HCT116 (cell line): ENCODE measurements around the gene SERINC5. TPM values are rescaled to one million over a fixed set of nuclear protein-coding genes. Genes with fewer than 3 reads are reported as not detected.

Experiments
- ATAC-seq: fragments of 200-7000 bp; cut with Tn5 transposase; 2 replicates; pipeline ENCODE4 v1.9.1; 2020; ENCODE audit warnings: mild to moderate bottlenecking, moderate library complexity
- BruUV-seq: library from RNA; stranded (reverse); fragments of 400-500 nt; replicated peaks from 2 replicates; lab custom pipeline; 2021; lab: Mats Ljungman, UMichigan
- CTCF ChIA-PET: fragments of 300-600 bp; sonication (Branson Sonifier 250); formaldehyde crosslinking; loops from one replicate; lab custom pipeline; 2021; ENCODE audit warnings: antibody characterized with exemption; lab: Charles Lee
- POLR2A ChIA-PET: fragments of 300-600, 350-600 bp; sonication (Branson Sonifier 250); formaldehyde crosslinking; loops from one replicate; lab custom pipeline; 2021; ENCODE audit warnings: antibody characterized with exemption; lab: Charles Lee
- RAD21 ChIA-PET, 2 experiments: fragments of 300-600 bp; sonication (Branson Sonifier 250); formaldehyde crosslinking; loops; one replicate each; lab custom pipeline; 2023; ENCODE audit warnings: low total read pairs in 2 of 2; ENCODE audit not compliant: uncharacterized antibody in 2 of 2, unreplicated experiment in 2 of 2, low non-redundant PET in 1 of 2; lab: Charles Lee
- DNase-seq: peaks from one replicate; pipeline ENCODE4 v3.0.0-alpha.2; 2010; ENCODE audit warnings: low read depth, low spot score
- H2AFZ ChIP-seq: fragments of 200-600 bp; shearing (Covaris generic), sonication (generic); 2 replicates; pipeline ENCODE4 v1.6.1; 2017; ENCODE audit warnings: low read depth, mixed run types, mixed read lengths, antibody characterized with exemption, low read length; ENCODE audit not compliant: poor library complexity, severe bottlenecking
- H3K27ac ChIP-seq: 2 replicates; pipeline ENCODE4 v1.5.1; 2012; ENCODE audit warnings: low read depth, low read length
- H3K27me3 ChIP-seq: fragments of 200-600 bp; sonication (generic); 2 replicates; pipeline ENCODE4 v1.6.1; 2016; ENCODE audit warnings: mixed run types, low read length, mixed read lengths; ENCODE audit not compliant: insufficient read depth
- H3K36me3 ChIP-seq, 2 experiments: fragments of 200-500 bp in 1 of 2; fragments of 200-600 bp in 1 of 2; sonication (Bioruptor generic) in 1 of 2; sonication (generic) in 1 of 2; 2 replicates each; pipeline versions ENCODE4 v1.5.1 to v1.6.1; 2014 to 2016; ENCODE audit warnings: low read length in 2 of 2, inconsistent platforms in 1 of 2, mixed read lengths in 1 of 2, mixed run types in 1 of 2; ENCODE audit not compliant: insufficient read depth in 2 of 2, control insufficient read depth in 1 of 2
- H3K4me1 ChIP-seq, 2 experiments: fragments of 200-600 bp in 1 of 2; sonication (generic) in 1 of 2; 2 replicates each; pipeline versions ENCODE4 v1.5.1 to v1.6.1; 2012 to 2017; ENCODE audit warnings: low read length in 2 of 2, inconsistent platforms in 1 of 2, mild to moderate bottlenecking in 1 of 2, mixed read lengths in 1 of 2, mixed run types in 1 of 2, moderate library complexity in 1 of 2; ENCODE audit not compliant: insufficient read depth in 2 of 2, control insufficient read depth in 1 of 2
- H3K4me2 ChIP-seq: fragments of 200-600 bp; sonication (generic); 2 replicates; pipeline ENCODE4 v1.6.1; 2017; ENCODE audit warnings: mixed run types, low read length, mixed read lengths
- H3K4me3 ChIP-seq, 2 experiments: fragments of 200-600 bp in 1 of 2; sonication (generic) in 1 of 2; replicated peaks in 1 of 2; 2 replicates each; pipeline ENCODE4 v1.5.1; 2011 to 2016; ENCODE audit warnings: low read length in 2 of 2, control low read depth in 1 of 2, low read depth in 1 of 2, mild to moderate bottlenecking in 1 of 2, mixed read lengths in 1 of 2, mixed run types in 1 of 2
- H3K79me2 ChIP-seq: fragments of 200-600 bp; sonication (generic); 2 replicates; pipeline ENCODE4 v1.6.1; 2017; ENCODE audit warnings: mild to moderate bottlenecking, mixed run types, low read length, moderate library complexity, mixed read lengths; ENCODE audit not compliant: insufficient read depth
- H3K9ac ChIP-seq: fragments of 200-600 bp; sonication (generic); 2 replicates; pipeline ENCODE4 v1.6.1; 2016; ENCODE audit warnings: low read length, mixed read lengths
- H3K9me2 ChIP-seq: fragments of 200-600 bp; sonication (generic), shearing (Covaris generic); 2 replicates; pipeline ENCODE4 v1.6.1; 2017; ENCODE audit warnings: mixed run types, mild to moderate bottlenecking, moderate library complexity; ENCODE audit not compliant: insufficient read depth
- H3K9me3 ChIP-seq, 2 experiments: fragments of 200-500 bp in 1 of 2; fragments of 200-600 bp in 1 of 2; sonication (Bioruptor generic) in 1 of 2; sonication (generic) in 1 of 2; 2 replicates each; pipeline ENCODE4 v1.6.1; 2014 to 2017; ENCODE audit warnings: low read length in 2 of 2, mixed read lengths in 2 of 2, inconsistent platforms in 1 of 2, low read depth in 1 of 2, mild to moderate bottlenecking in 1 of 2, mixed run types in 1 of 2, moderate library complexity in 1 of 2; ENCODE audit not compliant: control insufficient read depth in 1 of 2, insufficient read depth in 1 of 2
- H4K20me1 ChIP-seq: fragments of 200-600 bp; sonication (generic), shearing (Covaris generic); 2 replicates; pipeline ENCODE4 v1.6.1; 2017; ENCODE audit warnings: mixed run types, mild to moderate bottlenecking, moderate library complexity; ENCODE audit not compliant: insufficient read depth
- CBX3 ChIP-seq: IDR thresholded peaks from 2 replicates; pipeline ENCODE4 v1.6.1; 2012; ENCODE audit warnings: low read depth
- CEBPB ChIP-seq: IDR thresholded peaks from 2 replicates; pipeline ENCODE4 v1.6.1; 2012; ENCODE audit warnings: low read depth
- EZH2 ChIP-seq: fragments of 200-600 bp; sonication (generic); IDR thresholded peaks from 2 replicates; pipeline ENCODE4 v1.6.1; 2017; ENCODE audit warnings: antibody characterized with exemption, mixed run types
- EZH2phosphoT487 ChIP-seq: fragments of 200-600 bp; IDR thresholded peaks from 2 replicates; pipeline ENCODE4 v1.6.1; 2018; ENCODE audit warnings: antibody characterized with exemption, borderline replicate concordance
- JUND ChIP-seq: IDR thresholded peaks from 2 replicates; pipeline ENCODE4 v1.6.1; 2012
- RAD21 ChIP-seq: IDR thresholded peaks from 2 replicates; pipeline ENCODE4 v1.6.1; 2012; ENCODE audit warnings: low read depth, mild to moderate bottlenecking
- REST ChIP-seq: IDR thresholded peaks from 2 replicates; pipeline ENCODE4 v1.6.1; 2012; ENCODE audit warnings: low read depth
- SRF ChIP-seq: IDR thresholded peaks from 2 replicates; pipeline ENCODE4 v1.6.1; 2012; ENCODE audit warnings: low read depth
- YY1 ChIP-seq: IDR thresholded peaks from 2 replicates; pipeline ENCODE4 v1.6.1; 2011; ENCODE audit warnings: low read length, low read depth, moderate library complexity, mild to moderate bottlenecking; ENCODE audit not compliant: insufficient replicate concordance; ENCODE audit errors: extremely low read depth
- ZFX ChIP-seq: fragments of 450-650 bp; IDR thresholded peaks from 2 replicates; pipeline ENCODE4 v1.6.1; 2017
- ZNF274 ChIP-seq: fragments of 200-500 bp; sonication (Bioruptor generic); IDR thresholded peaks from 2 replicates; pipeline ENCODE4 v1.6.1; 2014; ENCODE audit warnings: mild to moderate bottlenecking, low read depth, low read length, inconsistent platforms
- intact Hi-C: fragments of 100-400 bp; cut with micrococcal nuclease; formaldehyde crosslinking; loops from 2 replicates; pipeline ENCODE4 v1.10.0; 2022
- total RNA-seq: library from RNA; stranded (reverse); gene quantifications from one replicate; pipeline ENCODE4 v1.2.1, GENCODE V29; 2021; ENCODE audit not compliant: unreplicated experiment

The SERINC5 gene
- total RNA-seq, 1 experiment from 2014 or later: 39.3 TPM

DNA sequence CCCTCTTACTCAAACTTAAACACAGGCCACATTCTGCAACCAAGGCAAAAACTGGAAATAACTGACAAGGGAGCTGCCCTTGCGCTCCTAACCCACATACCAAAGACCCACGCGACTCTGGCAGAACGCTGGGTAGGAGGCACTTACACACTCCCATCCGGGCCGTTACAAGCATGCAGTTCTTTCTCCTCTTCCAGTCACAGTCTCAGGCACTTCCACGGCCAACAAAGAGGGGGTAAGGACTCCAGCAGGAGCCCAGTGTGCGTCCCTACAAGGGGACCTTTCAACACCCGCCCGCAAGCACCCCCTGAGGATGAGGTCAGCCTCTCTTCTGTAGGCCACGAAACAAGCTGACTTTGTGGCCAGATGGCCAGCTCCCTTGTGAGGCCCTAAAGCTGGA is 57.4 kb downstream of the SERINC5 start:
- RAD21 ChIA-PET: no interaction called here
- CTCF ChIA-PET: no interaction called here
- ATAC-seq: no peak

More for the DNA sequence above, 57.4 kb downstream of the SERINC5 start:
- H2AFZ ChIP-seq: no peak overlapping the region
- TSS peak; percentile 7 for BruUV-seq
- no peak overlapping the region for H3K9ac ChIP-seq
- no peak for TF ChIP-seq SRF
- no peak for TF ChIP-seq EZH2phosphoT487
- no peak for TF ChIP-seq YY1
- TF ChIP-seq JUND: no peak
- TF ChIP-seq CBX3: no peak
- TF ChIP-seq RAD21: no peak
- no peak for TF ChIP-seq CEBPB
- no peak for TF ChIP-seq EZH2
- no peak for TF ChIP-seq REST
- TF ChIP-seq ZNF274: no peak
- no peak for TF ChIP-seq ZFX
- TF ChIP-seq, all 23 proteins: peak for 0
- peaks cover 4 to 5% of the 10 kb centered on the region in 2 experiments; a peak in 3 of 4 replicates for H3K4me1 ChIP-seq
- H3K9me2 ChIP-seq: no peaks in the 10 kb centered on the region
- intact Hi-C loops: no loop called here
- H3K79me2 ChIP-seq: peaks cover 5% of the 10 kb centered on the region; the same call in 1 of the 2 replicates
- H4K20me1 ChIP-seq: no peaks in the 10 kb centered on the region
- no peak overlapping the region for H3K27ac ChIP-seq
- no peak for DNase-seq
- POLR2A ChIA-PET: no interaction called here
- no peaks in the 10 kb centered on the region for H3K9me3 ChIP-seq
- no peaks in the 10 kb centered on the region for H3K27me3 ChIP-seq
- no peak overlapping the region for H3K4me3 ChIP-seq
- no peak overlapping the region for H3K4me2 ChIP-seq
- no peaks in the 10 kb centered on the region for H3K36me3 ChIP-seq
